Caco-2 (cell line): ENCODE results near the gene RRP36. TPM values are rescaled to one million over a fixed set of nuclear protein-coding genes. Genes with fewer than 3 reads are reported as not detected.
A peak's percentile ranks its signal among the peaks of the same experiment; 100 is the strongest.

Experiments
- BruUV-seq: library from RNA; stranded (reverse); fragments of 400-500 nt; replicated peaks from 2 replicates; lab custom pipeline; 2021; lab: Mats Ljungman, UMichigan
- CTCF ChIA-PET: fragments of 300-600 bp; sonication (Branson Sonifier 250); formaldehyde crosslinking; loops from one replicate; lab custom pipeline; 2022; ENCODE audit warnings: antibody characterized with exemption; lab: Charles Lee
- POLR2A ChIA-PET: fragments of 300-600 bp; sonication (Branson Sonifier 250); formaldehyde crosslinking; loops from one replicate; lab custom pipeline; 2022; ENCODE audit warnings: antibody characterized with exemption; lab: Charles Lee
- DNase-seq, 2 experiments: peaks; one replicate each; pipeline versions ENCODE4 v3.0.0 to v3.0.0-alpha.2; 2020 to 2022
- H3K27me3 ChIP-seq: replicated peaks from 2 replicates; pipeline ENCODE4 v1.6.0; 2011; ENCODE audit warnings: low read length; ENCODE audit not compliant: control insufficient read depth, insufficient read depth
- H3K36me3 ChIP-seq: 2 replicates; pipeline ENCODE4 v1.5.1; 2011; ENCODE audit warnings: low read length; ENCODE audit not compliant: control insufficient read depth, insufficient read depth
- H3K4me1 ChIP-seq: fragments of 250-450 bp; sonication (Bioruptor Pico); 2 replicates; pipeline ENCODE4 v1.5.1; 2020; ENCODE audit warnings: mild to moderate bottlenecking
- H3K4me3 ChIP-seq: 2 replicates; pipeline ENCODE4 v1.5.1; 2011; ENCODE audit warnings: low read depth, mild to moderate bottlenecking, control low read depth, low read length
- H3K9me3 ChIP-seq: fragments of 250-450 bp; sonication (Bioruptor Pico); 2 replicates; pipeline ENCODE4 v1.5.1; 2020; ENCODE audit warnings: mild to moderate bottlenecking, moderate library complexity
- H3K27ac Mint-ChIP-seq: one replicate; pipeline ENCODE4 v1.8.0; 2022; ENCODE audit warnings: mixed read lengths; ENCODE audit not compliant: unreplicated experiment
- H3K27me3 Mint-ChIP-seq: one replicate; pipeline ENCODE4 v1.8.0; 2022; ENCODE audit warnings: mixed read lengths; ENCODE audit not compliant: insufficient read depth, unreplicated experiment
- H3K36me3 Mint-ChIP-seq: one replicate; pipeline ENCODE4 v1.8.0; 2022; ENCODE audit warnings: mild to moderate bottlenecking, mixed read lengths; ENCODE audit not compliant: insufficient read depth, unreplicated experiment
- H3K4me1 Mint-ChIP-seq: one replicate; pipeline ENCODE4 v1.8.0; 2022; ENCODE audit warnings: low read depth, mixed read lengths; ENCODE audit not compliant: unreplicated experiment
- H3K4me3 Mint-ChIP-seq: one replicate; pipeline ENCODE4 v1.8.0; 2022; ENCODE audit warnings: mild to moderate bottlenecking, moderate library complexity, mixed read lengths; ENCODE audit not compliant: unreplicated experiment
- H3K9me3 Mint-ChIP-seq: one replicate; pipeline ENCODE4 v1.8.0; 2022; ENCODE audit warnings: mixed read lengths; ENCODE audit not compliant: unreplicated experiment
- CTCF ChIP-seq, 2 experiments: fragments of 200-600 bp in 1 of 2; IDR thresholded peaks; 1 replicate in 1 of 2; 2 replicates in 1 of 2; pipeline versions ENCODE4 v1.5.1 to v1.8.0; 2011 to 2022; ENCODE audit warnings: antibody characterized with exemption in 1 of 2, control low read depth in 1 of 2, inconsistent platforms in 1 of 2, low read depth in 1 of 2, low read length in 1 of 2, mild to moderate bottlenecking in 1 of 2, moderate library complexity in 1 of 2; ENCODE audit not compliant: insufficient read depth in 1 of 2, severe bottlenecking in 1 of 2, unreplicated experiment in 1 of 2
- intact Hi-C: fragments of 100-400 bp; cut with micrococcal nuclease; formaldehyde crosslinking; loops from one replicate; pipeline ENCODE4 v1.10.0; 2022; ENCODE audit not compliant: unreplicated experiment
- total RNA-seq: library from RNA; stranded (reverse); gene quantifications from 2 replicates; pipeline ENCODE4 v1.2.3, GENCODE V29; 2022

Gene RRP36
- total RNA-seq, 1 experiment from 2014 or later: 74.9 TPM

DNA sequence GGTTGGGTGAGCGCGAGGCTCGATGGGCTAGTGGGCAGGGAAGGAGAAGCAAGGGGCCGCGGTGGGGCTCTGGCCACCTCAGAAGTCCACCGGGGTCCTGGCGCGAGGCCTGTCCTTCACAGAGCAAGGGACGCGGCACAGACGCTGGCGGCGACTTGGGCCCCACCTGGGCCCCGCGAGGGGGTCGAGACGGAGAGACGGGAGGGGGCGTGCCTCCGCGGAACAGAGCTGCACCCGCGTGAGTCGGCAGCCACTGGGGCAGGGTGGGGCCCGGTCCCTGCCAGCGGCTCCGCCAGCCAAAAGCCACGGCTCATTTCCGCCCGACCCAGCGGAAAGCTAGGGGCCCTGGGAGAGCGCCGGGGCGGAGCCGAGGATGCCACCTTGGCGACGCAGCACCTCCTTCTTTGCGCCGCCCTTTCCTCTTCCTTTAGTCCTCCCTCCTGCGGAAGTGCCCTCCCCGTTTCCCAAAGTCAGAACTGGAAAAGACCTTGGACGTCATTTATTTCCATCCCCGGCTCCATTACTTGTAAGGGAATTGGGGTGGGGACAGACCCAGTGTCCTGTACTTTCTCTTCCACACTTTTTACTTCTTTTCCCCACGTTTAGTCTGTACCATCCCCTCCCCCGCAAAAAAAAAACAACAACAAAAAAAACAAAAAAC lies 32.3 kb downstream of the RRP36 start, which contains the start of gene CUL7:
Gene CUL7 (minus strand): TSS at position 307 of the 661 bp plus-strand sequence. CDS start 1,063 bp downstream, outside the sequence.
- Histone ChIP-seq H3K9me3 (no peaks in the 10 kb centered on the region), H3K36me3 (peaks cover 2% of the 10 kb centered on the region; the same call in 1 of the 2 replicates), H3K4me3 (peak within 1 kb of the TSS; percentile 71), H3K27me3 (no peaks in the 10 kb centered on the region), H3K4me1 (peaks cover 25% of the 10 kb centered on the region)
- ChIA-PET POLR2A (interaction anchor here (0.6 to 1.1 kb wide), 9 partner anchors 22 to 163 kb away, joined by 3 to 12 read pairs (median 4); partner anchors contain the start of genes CNPY3, KLHDC3, MEA1 and PEX6), CTCF (interaction anchor here (0.7 to 1.0 kb wide), 3 partner anchors 41 to 114 kb away, joined by 3 to 5 read pairs (median 4); no protein-coding TSS in a partner anchor)
- peaks cover 37% of the 10 kb centered on the region for H3K4me1 Mint-ChIP-seq
- no peak for TF ChIP-seq CTCF (IDR thresholded peaks at IDR 0.05; ENCODE audit: insufficient read depth in 1 of 2, low read depth in 1 of 2, low read length in 1 of 2, severe bottlenecking in 1 of 2, unreplicated experiment in 1 of 2)
- H3K27me3 Mint-ChIP-seq: no peaks in the 10 kb centered on the region
- peak within 1 kb of the TSS; percentile 100 for H3K4me3 Mint-ChIP-seq
- peak within 1 kb of the TSS; percentile 97 for H3K27ac Mint-ChIP-seq
- H3K36me3 Mint-ChIP-seq: peaks cover 81% of the 10 kb centered on the region
- DNase-seq: peak; percentile 93
- H3K9me3 Mint-ChIP-seq: no peaks in the 10 kb centered on the region
- intact Hi-C loops: loop anchor here (5.0 kb wide), 1 partner anchor 151 kb away; no protein-coding TSS in a partner anchor
- no TSS peak for BruUV-seq

DNA sequence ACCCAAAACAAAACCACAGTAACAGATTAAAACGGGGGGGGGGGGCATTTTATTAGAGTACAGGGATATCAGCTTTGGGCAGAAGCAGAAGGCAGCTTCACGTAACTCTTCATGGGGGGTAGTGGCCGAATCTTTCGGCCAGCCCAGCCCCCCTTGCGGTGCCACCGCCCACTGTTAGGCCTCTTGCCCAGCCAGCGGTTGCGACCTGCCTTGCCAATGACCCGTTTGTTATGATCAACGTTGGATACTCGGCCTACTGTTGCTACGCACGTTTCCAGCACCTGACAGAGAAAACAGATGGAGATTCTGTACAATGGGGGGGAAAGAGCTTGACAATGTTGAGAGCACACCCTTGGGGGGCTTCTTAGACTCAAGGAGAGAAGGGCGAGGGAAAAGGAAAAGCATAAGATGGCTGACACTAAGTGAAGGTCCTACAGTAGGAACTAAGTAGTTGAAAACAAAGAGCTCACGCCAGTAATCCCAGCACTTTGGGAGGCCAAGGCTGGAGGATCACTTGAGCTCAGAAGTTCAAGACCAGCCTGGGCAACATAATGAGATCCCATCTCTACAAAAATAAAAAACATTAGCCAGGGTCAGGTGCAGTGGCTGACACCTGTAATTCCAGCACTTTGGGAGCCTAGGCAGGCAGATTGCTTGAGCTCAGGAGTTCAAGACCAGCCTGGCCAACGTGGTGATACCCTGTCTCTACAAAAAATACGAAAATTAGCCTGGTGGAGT lies 33.0 kb downstream of the RRP36 start:
- Mint-ChIP-seq H3K4me1 (peaks cover 37% of the 10 kb centered on the region), H3K27ac (peak overlapping the region; percentile 97), H3K27me3 (no peaks in the 10 kb centered on the region), H3K4me3 (peak overlapping the region; percentile 100), H3K36me3 (peaks cover 83% of the 10 kb centered on the region), H3K9me3 (no peaks in the 10 kb centered on the region)
- Histone ChIP-seq H3K36me3 (no peaks in the 10 kb centered on the region; the same call in 1 of the 2 replicates), H3K4me3 (peak overlapping the region; percentile 71), H3K4me1 (peaks cover 26% of the 10 kb centered on the region), H3K27me3 (no peaks in the 10 kb centered on the region), H3K9me3 (no peaks in the 10 kb centered on the region)
- TSS peak; percentile 97 for BruUV-seq
- intact Hi-C loops: loop anchor here (5.0 kb wide), 1 partner anchor 152 kb away; no protein-coding TSS in a partner anchor
- POLR2A ChIA-PET: interaction anchor here (0.6 to 1.1 kb wide), 9 partner anchors 21 to 163 kb away, joined by 3 to 12 read pairs (median 4); partner anchors contain the start of genes CNPY3, KLHDC3, MEA1 and PEX6
- TF ChIP-seq CTCF (IDR thresholded peaks at IDR 0.05; ENCODE audit: insufficient read depth in 1 of 2, low read depth in 1 of 2, low read length in 1 of 2, severe bottlenecking in 1 of 2, unreplicated experiment in 1 of 2): no peak
- CTCF ChIA-PET: interaction anchor here (0.7 to 1.0 kb wide), 3 partner anchors 42 to 114 kb away, joined by 3 to 5 read pairs (median 4); no protein-coding TSS in a partner anchor
- DNase-seq: no peak

DNA sequence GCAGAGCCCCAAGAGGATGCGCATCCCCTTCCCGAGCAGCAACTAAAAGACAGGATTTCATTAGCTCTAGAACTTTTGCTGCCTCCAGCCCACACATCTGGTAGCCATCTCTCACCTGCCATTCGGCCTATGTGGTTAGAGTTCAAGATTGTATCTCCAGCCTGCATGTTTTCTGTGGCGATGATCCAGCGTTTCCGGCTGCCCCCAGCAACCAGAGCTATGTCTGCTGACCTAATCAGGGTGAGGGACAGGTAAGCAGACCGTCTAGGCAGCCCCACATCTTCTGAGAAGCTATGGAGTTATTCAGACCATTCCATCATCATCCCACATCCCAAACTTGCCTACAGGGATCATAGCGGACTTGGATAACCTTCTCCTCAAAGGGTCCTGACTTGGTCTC lies 34.5 kb downstream of the RRP36 start:
- no peak for TF ChIP-seq CTCF (IDR thresholded peaks at IDR 0.05; ENCODE audit: insufficient read depth in 1 of 2, low read depth in 1 of 2, low read length in 1 of 2, severe bottlenecking in 1 of 2, unreplicated experiment in 1 of 2)
- Histone ChIP-seq H3K4me3 (no peak overlapping the region), H3K27me3 (no peaks in the 10 kb centered on the region), H3K36me3 (no peaks in the 10 kb centered on the region), H3K9me3 (no peaks in the 10 kb centered on the region), H3K4me1 (peaks cover 31% of the 10 kb centered on the region)
- Mint-ChIP-seq H3K4me3 (peak overlapping the region; percentile 7), H3K27me3 (no peaks in the 10 kb centered on the region), H3K27ac (peak overlapping the region; percentile 60), H3K36me3 (peaks cover 69% of the 10 kb centered on the region), H3K4me1 (peaks cover 39% of the 10 kb centered on the region), H3K9me3 (no peaks in the 10 kb centered on the region)
- CTCF ChIA-PET: no interaction called here
- POLR2A ChIA-PET: interaction anchor here (0.5 to 0.7 kb wide), 2 partner anchors 127 to 1143 kb away, joined by 3 read pairs; partner anchors contain the start of gene CNPY3
- no TSS peak for BruUV-seq
- no peak for DNase-seq
- intact Hi-C loops: no loop called here
